GM12878 (cell line): ENCODE data around the gene TNKS1BP1. TPM values are rescaled to one million over a fixed set of nuclear protein-coding genes. Genes with fewer than 3 reads are reported as not detected.

Source experiments
- ATAC-seq: fragments of 200-7000 bp; cut with Tn5 transposase; 3 replicates; pipeline ENCODE4 v1.9.1; 2020; ENCODE audit warnings: mild to moderate bottlenecking, moderate library complexity
- BruUV-seq: library from RNA; stranded (reverse); fragments of 400-500 nt; replicated peaks from 2 replicates; lab custom pipeline; 2021; lab: Mats Ljungman, UMichigan
- CTCF ChIA-PET: fragments of 300-600 bp; sonication (Branson Sonifier 250); formaldehyde crosslinking; extraction: SDS; loops from one replicate; lab custom pipeline; 2021; ENCODE audit warnings: inconsistent platforms; lab: Yijun Ruan, JAX
- POLR2A ChIA-PET: fragments of 350-600 bp; formaldehyde crosslinking; extraction: SDS; loops from one replicate; lab custom pipeline; 2021; ENCODE audit warnings: inconsistent platforms; lab: Charles Lee
- RAD21 ChIA-PET: fragments of 300-600 bp; sonication (Branson Sonifier 250); formaldehyde crosslinking; loops from one replicate; lab custom pipeline; 2023; ENCODE audit warnings: antibody characterized with exemption; ENCODE audit not compliant: unreplicated experiment; lab: Charles Lee
- SMC1A ChIA-PET: fragments of 300-600 bp; sonication (Branson Sonifier 250); formaldehyde crosslinking; loops from one replicate; lab custom pipeline; 2023; ENCODE audit not compliant: unreplicated experiment, uncharacterized antibody; lab: Charles Lee
- DNase-seq: peaks from one replicate; pipeline ENCODE4 v3.0.0-alpha.2; 2011; ENCODE audit warnings: low read depth, low spot score
- FAIRE-seq: peaks from 3 replicates; lab custom pipeline; 2011; peaks lifted over from hg19 to GRCh38; lab: Jason Lieb, UNC
- H2AFZ ChIP-seq: 2 replicates; pipeline ENCODE4 v1.6.0; 2011; ENCODE audit warnings: low read depth, low read length, control low read depth; ENCODE audit not compliant: control insufficient read depth
- H3K27ac ChIP-seq: 2 replicates; pipeline ENCODE4 v1.5.1; 2011; ENCODE audit warnings: control low read depth; ENCODE audit not compliant: control insufficient read depth, insufficient read depth
- H3K27me3 ChIP-seq, 2 experiments: replicated peaks in 1 of 2; 2 replicates each; pipeline versions ENCODE4 v1.6.0 to v1.6.1; 2011; ENCODE audit warnings: low read length in 1 of 2; ENCODE audit not compliant: control insufficient read depth in 2 of 2, insufficient read depth in 2 of 2
- H3K36me3 ChIP-seq, 2 experiments: 2 replicates each; pipeline ENCODE4 v1.5.1; 2011; ENCODE audit warnings: low read length in 1 of 2; ENCODE audit not compliant: control insufficient read depth in 2 of 2, insufficient read depth in 2 of 2
- H3K4me1 ChIP-seq: 2 replicates; pipeline ENCODE4 v1.6.1; 2011; ENCODE audit warnings: mild to moderate bottlenecking, low read length, moderate library complexity, mixed read lengths; ENCODE audit not compliant: control insufficient read depth, insufficient read depth
- H3K4me2 ChIP-seq: 2 replicates; pipeline ENCODE4 v1.6.0; 2011; ENCODE audit warnings: control low read depth; ENCODE audit not compliant: control insufficient read depth, insufficient read depth
- H3K4me3 ChIP-seq: fragments of 200-600 bp; sonication (generic); 2 replicates; pipeline ENCODE4 v1.5.1; 2016
- H3K79me2 ChIP-seq: 2 replicates; pipeline ENCODE4 v1.6.0; 2011; ENCODE audit warnings: low read length; ENCODE audit not compliant: control insufficient read depth, insufficient read depth
- H3K9ac ChIP-seq: 2 replicates; pipeline ENCODE4 v1.8.0; 2011; ENCODE audit warnings: low read length, control low read depth, mixed read lengths; ENCODE audit not compliant: control insufficient read depth, insufficient read depth
- H3K9me3 ChIP-seq: replicated peaks from 3 replicates; pipeline ENCODE4 v1.5.1; 2011; ENCODE audit warnings: mild to moderate bottlenecking, low read length; ENCODE audit not compliant: control insufficient read depth, insufficient read depth
- H4K20me1 ChIP-seq: 2 replicates; pipeline ENCODE4 v1.6.0; 2011; ENCODE audit not compliant: control insufficient read depth, insufficient read depth
- BACH1 ChIP-seq: fragments of 450-650 bp; IDR thresholded peaks from 2 replicates; pipeline ENCODE4 v1.6.1; 2017; ENCODE audit warnings: mild to moderate bottlenecking, borderline replicate concordance
- LARP7 ChIP-seq: fragments of 450-650 bp; IDR thresholded peaks from 2 replicates; pipeline ENCODE4 v1.6.1; 2017; ENCODE audit warnings: mild to moderate bottlenecking
- PAX8 ChIP-seq: fragments of 450-650 bp; IDR thresholded peaks from 2 replicates; pipeline ENCODE4 v1.6.1; 2017; ENCODE audit warnings: mild to moderate bottlenecking, moderate library complexity
- SPI1 ChIP-seq: IDR thresholded peaks from 2 replicates; pipeline ENCODE4 v1.6.1; 2011; ENCODE audit warnings: low read depth, mild to moderate bottlenecking, low read length, moderate library complexity, borderline replicate concordance; ENCODE audit not compliant: insufficient read depth
- STAT1 ChIP-seq: fragments of 450-650 bp; conservative IDR thresholded peaks from 2 replicates; pipeline ENCODE4 v1.6.1; 2014; ENCODE audit warnings: antibody characterized with exemption, mild to moderate bottlenecking
- TAF1 ChIP-seq: IDR thresholded peaks from 2 replicates; pipeline ENCODE4 v1.6.1; 2011; ENCODE audit warnings: mild to moderate bottlenecking, low read depth, low read length, borderline replicate concordance
- USF2 ChIP-seq: IDR thresholded peaks from 2 replicates; pipeline ENCODE4 v1.6.1; 2011; ENCODE audit warnings: low read depth, low read length, improper control_type of control experiment, borderline replicate concordance
- ZBED1 ChIP-seq: IDR thresholded peaks from 2 replicates; pipeline ENCODE4 v1.6.1; 2016; ENCODE audit warnings: borderline replicate concordance
- ZNF384 ChIP-seq: IDR thresholded peaks from 2 replicates; pipeline ENCODE4 v1.6.1; 2012; ENCODE audit warnings: low read depth, mild to moderate bottlenecking, low read length, improper control_type of control experiment, borderline replicate concordance
- ZNF687 ChIP-seq: fragments of 450-650 bp; IDR thresholded peaks from 2 replicates; pipeline ENCODE4 v1.6.1; 2017; ENCODE audit warnings: mild to moderate bottlenecking, moderate library complexity
- WGBS: methylation state at CpG from one replicate; pipeline ENCODE4 v1.1.6; 2016; ENCODE audit warnings: low lambda C conversion rate; ENCODE audit not compliant: insufficient replicate concordance, insufficient coverage; ENCODE audit errors: missing lambda C conversion rate; 5-methylcytosine and 5-hydroxymethylcytosine counted together
- in situ Hi-C: fragments of 300-500 bp; cut with MboI; formaldehyde crosslinking; loops from 9 replicates; pipeline ENCODE4 v1.14.3; 2018; ENCODE audit warnings: mixed read lengths
- intact Hi-C: fragments of 100-400 bp; cut with micrococcal nuclease; formaldehyde crosslinking; loops from one replicate; pipeline ENCODE4 v1.14.2; 2022; ENCODE audit not compliant: unreplicated experiment
- polyA plus RNA-seq, 11 experiments: library from polyadenylated mRNA; depleted of rRNA in 4 of 11; unstranded in 6 of 11; stranded (reverse) in 5 of 11; fragments of >200 nt; fragmentation: Nextera tagmentation in 4 of 11; fragmentation: Illumina TruSeq in 1 of 11; extraction: Ambion mirVana in 4 of 11; extraction: Trizol in 1 of 11; gene quantifications; 1 replicate in 1 of 11; 2 replicates in 10 of 11; pipeline versions ENCODE4 v1.2.1 to v1.2.3, GENCODE V29; 2011 to 2016; ENCODE audit warnings: inconsistent platforms in 2 of 11, missing spikeins in 2 of 11, low read depth in 1 of 11
- total RNA-seq, 4 experiments: library from RNA; depleted of rRNA in 3 of 4; stranded (reverse); fragments of >200 nt in 3 of 4; fragmentation: Illumina TruSeq in 1 of 4; extraction: Trizol in 1 of 4; gene quantifications; 2 replicates each; pipeline versions ENCODE4 v1.2.1 to v1.2.3, GENCODE V29; 2013 to 2021
- TF ChIP-seq, protein P1 (sequence below): fragments of 450-650 bp; IDR thresholded peaks from 2 replicates; pipeline ENCODE4 v1.6.1; 2017; ENCODE audit warnings: mild to moderate bottlenecking
- TF ChIP-seq, protein P2 (sequence below): IDR thresholded peaks from 2 replicates; pipeline ENCODE4 v1.6.1; 2011; ENCODE audit warnings: mild to moderate bottlenecking, low read depth, low read length, moderate library complexity; ENCODE audit not compliant: insufficient replicate concordance

Gene TNKS1BP1
- total and polyA plus RNA-seq, 10 of the 15 experiments (the other 5 are each of a cell fraction or from before 2014, with no cell fraction given): 0.26 to 15.8 (median 4.3) TPM

DNA sequence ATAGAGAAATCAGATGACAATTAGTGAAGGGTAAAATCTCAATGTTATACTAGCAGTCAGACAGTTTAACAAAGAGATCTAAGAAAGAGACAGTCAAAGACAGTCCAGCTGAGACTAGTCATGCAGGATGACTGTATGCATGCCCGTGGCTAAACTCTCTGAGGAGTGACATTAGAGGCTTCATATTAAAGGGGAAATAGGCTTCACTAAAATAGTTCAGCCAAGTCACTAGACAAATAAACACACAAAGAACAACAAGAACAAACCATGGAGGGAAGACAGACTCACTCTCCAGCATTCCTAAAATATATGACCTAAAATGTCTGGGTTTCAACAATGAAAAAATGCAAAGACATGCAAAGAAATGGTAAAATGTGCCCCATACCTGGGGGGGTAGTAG is 69.1 kb downstream of the TNKS1BP1 start:
- SMC1A ChIA-PET: interaction anchor here (1.4 kb wide), 1 partner anchor 17 kb away, joined by 4 read pairs; no protein-coding TSS in a partner anchor

More for the DNA sequence above, 69.1 kb downstream of the TNKS1BP1 start:
- no peaks in the 10 kb centered on the region for H3K9me3 ChIP-seq
- H3K4me2 ChIP-seq: no peak overlapping the region
- no peak overlapping the region for H3K9ac ChIP-seq
- in situ Hi-C loops: loop anchor here (25.0 kb wide), 1 partner anchor 1318 kb away; the partner anchor contains the start of gene OR5I1
- H2AFZ ChIP-seq: no peak overlapping the region
- H3K27me3 ChIP-seq: no peaks in the 10 kb centered on the region; a peak in 1 of 4 replicates
- H4K20me1 ChIP-seq: no peaks in the 10 kb centered on the region
- ATAC-seq (no peak), FAIRE-seq (no peak), DNase-seq (no peak)
- ChIA-PET POLR2A (no interaction called here), CTCF (interaction anchor here (8.7 kb wide), 1 partner anchor 414 kb away, joined by 184 read pairs; no protein-coding TSS in a partner anchor), RAD21 (no interaction called here)
- H3K4me3 ChIP-seq: no peak overlapping the region
- H3K79me2 ChIP-seq: no peaks in the 10 kb centered on the region
- intact Hi-C loops: no loop called here
- TF ChIP-seq, protein P1, sequence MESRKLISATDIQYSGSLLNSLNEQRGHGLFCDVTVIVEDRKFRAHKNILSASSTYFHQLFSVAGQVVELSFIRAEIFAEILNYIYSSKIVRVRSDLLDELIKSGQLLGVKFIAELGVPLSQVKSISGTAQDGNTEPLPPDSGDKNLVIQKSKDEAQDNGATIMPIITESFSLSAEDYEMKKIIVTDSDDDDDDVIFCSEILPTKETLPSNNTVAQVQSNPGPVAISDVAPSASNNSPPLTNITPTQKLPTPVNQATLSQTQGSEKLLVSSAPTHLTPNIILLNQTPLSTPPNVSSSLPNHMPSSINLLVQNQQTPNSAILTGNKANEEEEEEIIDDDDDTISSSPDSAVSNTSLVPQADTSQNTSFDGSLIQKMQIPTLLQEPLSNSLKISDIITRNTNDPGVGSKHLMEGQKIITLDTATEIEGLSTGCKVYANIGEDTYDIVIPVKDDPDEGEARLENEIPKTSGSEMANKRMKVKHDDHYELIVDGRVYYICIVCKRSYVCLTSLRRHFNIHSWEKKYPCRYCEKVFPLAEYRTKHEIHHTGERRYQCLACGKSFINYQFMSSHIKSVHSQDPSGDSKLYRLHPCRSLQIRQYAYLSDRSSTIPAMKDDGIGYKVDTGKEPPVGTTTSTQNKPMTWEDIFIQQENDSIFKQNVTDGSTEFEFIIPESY: no peak
- TF ChIP-seq BACH1 (no peak), TAF1 (no peak), ZBED1 (no peak), ZNF384 (no peak), LARP7 (no peak), SPI1 (no peak), ZNF687 (no peak), PAX8 (no peak), STAT1 (no peak), USF2 (no peak)
- TF ChIP-seq, protein P2, sequence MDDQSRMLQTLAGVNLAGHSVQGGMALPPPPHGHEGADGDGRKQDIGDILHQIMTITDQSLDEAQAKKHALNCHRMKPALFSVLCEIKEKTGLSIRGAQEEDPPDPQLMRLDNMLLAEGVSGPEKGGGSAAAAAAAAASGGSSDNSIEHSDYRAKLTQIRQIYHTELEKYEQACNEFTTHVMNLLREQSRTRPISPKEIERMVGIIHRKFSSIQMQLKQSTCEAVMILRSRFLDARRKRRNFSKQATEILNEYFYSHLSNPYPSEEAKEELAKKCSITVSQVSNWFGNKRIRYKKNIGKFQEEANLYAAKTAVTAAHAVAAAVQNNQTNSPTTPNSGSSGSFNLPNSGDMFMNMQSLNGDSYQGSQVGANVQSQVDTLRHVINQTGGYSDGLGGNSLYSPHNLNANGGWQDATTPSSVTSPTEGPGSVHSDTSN: no peak
- 6% methylated on average over 1 of the region's 1 CpG for WGBS
- no TSS peak for BruUV-seq
- H3K4me1 ChIP-seq: no peaks in the 10 kb centered on the region
- no peaks in the 10 kb centered on the region for H3K36me3 ChIP-seq
- H3K27ac ChIP-seq: no peak overlapping the region
